ENCODE measurements around the gene PSKH1. TPM values are rescaled to one million over a fixed set of nuclear protein-coding genes. Genes with fewer than 3 reads are reported as not detected.
"Not testable (repeated sequence)": the region's sequence is repeated elsewhere in the genome, so short reads cannot be mapped to it uniquely, and the experiment has no call there.

Gene PSKH1
- total RNA-seq, 2 donors from 2014 or later: 16.1 to 16.2 TPM

GRCh38 chr16:67969254-67970039 is 76.4 kb downstream of the PSKH1 start:
- H3K4me3 Mint-ChIP-seq: peak overlapping the region; percentile 82 to 99
- peak overlapping the region; percentile 79 for H3K27ac Mint-ChIP-seq

GRCh38 chr16:67971111-67971510 is 78.1 kb downstream of the PSKH1 start:
- H3K27me3 Mint-ChIP-seq (ENCODE audit: low read depth): no peaks in the 10 kb centered on the region
- H3K27ac Mint-ChIP-seq: no peak overlapping the region
- H3K9me3 Mint-ChIP-seq: no peaks in the 10 kb centered on the region
- peak overlapping the region in 1 of 2 donors; percentile 7 for H3K4me3 Mint-ChIP-seq
- H3K4me1 Mint-ChIP-seq (ENCODE audit: low read depth): peaks cover 29% of the 10 kb centered on the region
- DNase-seq (no peak), ATAC-seq (replicated peaks in 1 of 2) (no peak)
- peaks cover 2 to 6% of the 10 kb centered on the region in 2 donors for H3K36me3 Mint-ChIP-seq (ENCODE audit: insufficient read depth in 2 of 2)

More at GRCh38 chr16:67969254-67970039, 76.4 kb downstream of the PSKH1 start:
- Mint-ChIP-seq H3K9me3 (no peaks in the 10 kb centered on the region), H3K4me1 (ENCODE audit: low read depth) (peaks cover 29% of the 10 kb centered on the region), H3K27me3 (ENCODE audit: low read depth) (no peaks in the 10 kb centered on the region), H3K36me3 (ENCODE audit: insufficient read depth in 2 of 2) (peaks cover 2 to 6% of the 10 kb centered on the region in 2 donors)
- DNase-seq: peak in 1 of 2 donors; percentile 22
- no peak for ATAC-seq (replicated peaks in 1 of 2)

- peaks cover 18% of the 10 kb centered on the region for H3K4me1 Mint-ChIP-seq (ENCODE audit: low read depth)
- not testable (repeated sequence) for H3K9me3 Mint-ChIP-seq; H3K4me3 Mint-ChIP-seq; H3K36me3 Mint-ChIP-seq (ENCODE audit: insufficient read depth in 2 of 2); DNase-seq; H3K27me3 Mint-ChIP-seq (ENCODE audit: low read depth); ATAC-seq (replicated peaks in 1 of 2); H3K27ac Mint-ChIP-seq
These were observed 79.2 kb downstream of the PSKH1 start for GRCh38 chr16:67972285-67972684.

- H3K4me1 Mint-ChIP-seq (ENCODE audit: low read depth): no peaks in the 10 kb centered on the region
- H3K27ac Mint-ChIP-seq: no peak overlapping the region
- ATAC-seq (replicated peaks in 1 of 2) (no peak), DNase-seq (no peak)
- H3K9me3 Mint-ChIP-seq: no peaks in the 10 kb centered on the region
- no peaks in the 10 kb centered on the region for H3K27me3 Mint-ChIP-seq (ENCODE audit: low read depth)
- H3K36me3 Mint-ChIP-seq (ENCODE audit: insufficient read depth in 2 of 2): no peaks in the 10 kb centered on the region
- H3K4me3 Mint-ChIP-seq: no peak overlapping the region
These were observed 82.5 kb downstream of the PSKH1 start for GRCh38 chr16:67975321-67976105.

- DNase-seq (no peak), ATAC-seq (replicated peaks in 1 of 2) (no peak)
- H3K4me1 Mint-ChIP-seq (ENCODE audit: low read depth): no peaks in the 10 kb centered on the region
- no peak overlapping the region for H3K4me3 Mint-ChIP-seq
- no peaks in the 10 kb centered on the region for H3K27me3 Mint-ChIP-seq (ENCODE audit: low read depth)
- H3K9me3 Mint-ChIP-seq: no peaks in the 10 kb centered on the region
- H3K27ac Mint-ChIP-seq: no peak overlapping the region
- no peaks in the 10 kb centered on the region for H3K36me3 Mint-ChIP-seq (ENCODE audit: insufficient read depth in 2 of 2)
These were observed 83.2 kb downstream of the PSKH1 start for GRCh38 chr16:67976205-67976604.

GRCh38 chr16:67977005-67977404 is 84.0 kb downstream of the PSKH1 start:
- H3K27me3 Mint-ChIP-seq (ENCODE audit: low read depth): no peaks in the 10 kb centered on the region
- H3K36me3 Mint-ChIP-seq (ENCODE audit: insufficient read depth in 2 of 2): no peaks in the 10 kb centered on the region
- no peak overlapping the region for H3K27ac Mint-ChIP-seq
- DNase-seq: no peak
- no peaks in the 10 kb centered on the region for H3K4me1 Mint-ChIP-seq (ENCODE audit: low read depth)
- H3K4me3 Mint-ChIP-seq: no peak overlapping the region
- no peaks in the 10 kb centered on the region for H3K9me3 Mint-ChIP-seq
- ATAC-seq (replicated peaks in 1 of 2): no peak

GRCh38 chr16:67977469-67978227 is 84.6 kb downstream of the PSKH1 start:
- DNase-seq (no peak), ATAC-seq (replicated peaks in 1 of 2) (no peak)
- Mint-ChIP-seq H3K9me3 (no peaks in the 10 kb centered on the region), H3K36me3 (ENCODE audit: insufficient read depth in 2 of 2) (no peaks in the 10 kb centered on the region), H3K4me3 (no peak overlapping the region), H3K27ac (no peak overlapping the region), H3K4me1 (ENCODE audit: low read depth) (no peaks in the 10 kb centered on the region), H3K27me3 (ENCODE audit: low read depth) (no peaks in the 10 kb centered on the region)

Other genes starting within 250 kb of the PSKH1 start
- 100 to 1,000 TPM; 182 to 196 TPM for gene CARMIL2, start 248.1 kb upstream of the PSKH1 start, total RNA-seq
- 10 to 100 TPM; 53.6 to 73.0 TPM for gene ACD, start 233.0 kb upstream of the PSKH1 start, total RNA-seq
- gene PARD6A, start 232.3 kb upstream of the PSKH1 start, total RNA-seq: 1 to 10 TPM; 7.2 to 9.2 TPM
- gene ENKD1, start 226.5 kb upstream of the PSKH1 start, total RNA-seq: 10 to 100 TPM; 12.0 to 18.3 TPM
- gene C16orf86, start 226.4 kb upstream of the PSKH1 start, total RNA-seq: 1 to 10 TPM; 4.9 to 5.9 TPM
- 10 to 100 TPM; 11.3 to 11.6 TPM for gene GFOD2, start 173.9 kb upstream of the PSKH1 start, total RNA-seq
- 10 to 100 TPM; 17.1 to 24.8 TPM for gene RANBP10, start 86.7 kb upstream of the PSKH1 start, total RNA-seq
- under 1 TPM; 0.39 to 0.86 TPM for gene TSNAXIP1, start 86.4 kb upstream of the PSKH1 start, total RNA-seq
- 10 to 100 TPM; 31.7 to 39.2 TPM for gene THAP11, start 50.9 kb upstream of the PSKH1 start, total RNA-seq
- 10 to 100 TPM; 80.8 to 90.1 TPM for gene NUTF2, start 46.3 kb upstream of the PSKH1 start, total RNA-seq
- 10 to 100 TPM; 43.6 to 59.4 TPM for gene CENPT, start 45.6 kb upstream of the PSKH1 start, total RNA-seq
- gene EDC4, start 20.2 kb upstream of the PSKH1 start, total RNA-seq: 10 to 100 TPM; 82.9 to 86.4 TPM
- 1 to 10 TPM in 1 of 2 donors, under 1 TPM in 1; 0.60 to 1.9 TPM for gene NRN1L, start 8.4 kb upstream of the PSKH1 start, total RNA-seq
- 1 to 10 TPM; 4.2 to 5.0 TPM for gene CTRL, start 38.6 kb downstream of the PSKH1 start, total RNA-seq
- gene PSMB10, start 43.6 kb downstream of the PSKH1 start, total RNA-seq: 100 to 1,000 TPM; 169 to 184 TPM
- 10 to 100 TPM; 12.3 to 20.1 TPM for gene LCAT, start 50.9 kb downstream of the PSKH1 start, total RNA-seq
- 10 to 100 TPM; 32.6 to 34.7 TPM for gene SLC12A4, start 75.4 kb downstream of the PSKH1 start, total RNA-seq
- under 1 TPM; 0.12 to 0.16 TPM for gene DPEP3, start 87.2 kb downstream of the PSKH1 start, total RNA-seq
- gene DPEP2, start 106.2 kb downstream of the PSKH1 start, total RNA-seq: 10 to 100 TPM; 11.4 to 11.6 TPM
- gene DPEP2NB, start 122.7 kb downstream of the PSKH1 start, total RNA-seq: not detected
- 10 to 100 TPM; 12.6 to 13.4 TPM for gene DDX28, start 130.0 kb downstream of the PSKH1 start, total RNA-seq
- 10 to 100 TPM; 21.4 to 22.4 TPM for gene DUS2, start 130.0 kb downstream of the PSKH1 start, total RNA-seq
- 10 to 100 TPM; 79.7 to 82.5 TPM for gene NFATC3, start 192.1 kb downstream of the PSKH1 start, total RNA-seq